ENCODE results near the gene SPOCK2.

Gene SPOCK2

GRCh38 chr10:72080042-72080975 is 8.0 kb downstream of the SPOCK2 start:
- Histone ChIP-seq H3K36me3 (ENCODE audit: control insufficient read depth in 2 of 2, insufficient read depth in 2 of 2, low read length in 2 of 2) (no peaks in the 10 kb centered on the region), H3K9me3 (ENCODE audit: control insufficient read depth in 2 of 2, low read length in 2 of 2) (no peaks in the 10 kb centered on the region), H3K4me1 (ENCODE audit: control insufficient read depth, insufficient read depth, low read length) (no peaks in the 10 kb centered on the region), H3K4me3 (ENCODE audit: low read length in 2 of 2) (no peak overlapping the region), H3K27me3 (ENCODE audit: control insufficient read depth in 1 of 2, insufficient read depth in 2 of 2, low read length in 2 of 2) (no peaks in the 10 kb centered on the region), H3K9ac (ENCODE audit: low read length in 2 of 2) (no peak overlapping the region), H3K27ac (ENCODE audit: low read length) (no peak overlapping the region)

- Histone ChIP-seq H3K27ac (ENCODE audit: low read length) (no peak overlapping the region), H3K9ac (ENCODE audit: low read length in 2 of 2) (no peak overlapping the region), H3K27me3 (ENCODE audit: control insufficient read depth in 1 of 2, insufficient read depth in 2 of 2, low read length in 2 of 2) (no peaks in the 10 kb centered on the region), H3K36me3 (ENCODE audit: control insufficient read depth in 2 of 2, insufficient read depth in 2 of 2, low read length in 2 of 2) (no peaks in the 10 kb centered on the region), H3K4me3 (ENCODE audit: low read length in 2 of 2) (no peak overlapping the region), H3K4me1 (ENCODE audit: control insufficient read depth, insufficient read depth, low read length) (no peaks in the 10 kb centered on the region), H3K9me3 (ENCODE audit: control insufficient read depth in 2 of 2, low read length in 2 of 2) (no peaks in the 10 kb centered on the region)
Measured at GRCh38 chr10:72079356-72079755, 9.0 kb downstream of the SPOCK2 start.

GRCh38 chr10:72077275-72077990 is 10.9 kb downstream of the SPOCK2 start:
- Histone ChIP-seq H3K36me3 (ENCODE audit: control insufficient read depth in 2 of 2, insufficient read depth in 2 of 2, low read length in 2 of 2) (no peaks in the 10 kb centered on the region), H3K4me3 (ENCODE audit: low read length in 2 of 2) (no peak overlapping the region), H3K27me3 (ENCODE audit: control insufficient read depth in 1 of 2, insufficient read depth in 2 of 2, low read length in 2 of 2) (no peaks in the 10 kb centered on the region), H3K9me3 (ENCODE audit: control insufficient read depth in 2 of 2, low read length in 2 of 2) (no peaks in the 10 kb centered on the region), H3K4me1 (ENCODE audit: control insufficient read depth, insufficient read depth, low read length) (no peaks in the 10 kb centered on the region), H3K9ac (ENCODE audit: low read length in 2 of 2) (no peak overlapping the region), H3K27ac (ENCODE audit: low read length) (no peak overlapping the region)

- H3K36me3 ChIP-seq (ENCODE audit: control insufficient read depth in 2 of 2, insufficient read depth in 2 of 2, low read length in 2 of 2), result no peaks in the 10 kb centered on the region
- no peaks in the 10 kb centered on the region for H3K4me1 ChIP-seq (ENCODE audit: control insufficient read depth, insufficient read depth, low read length)
- no peak overlapping the region for H3K27ac ChIP-seq (ENCODE audit: low read length)
- H3K4me3 ChIP-seq (ENCODE audit: low read length in 2 of 2), result no peak overlapping the region
- H3K9me3 ChIP-seq (ENCODE audit: control insufficient read depth in 2 of 2, low read length in 2 of 2), result no peaks in the 10 kb centered on the region
- no peak overlapping the region for H3K9ac ChIP-seq (ENCODE audit: low read length in 2 of 2)
- H3K27me3 ChIP-seq (ENCODE audit: control insufficient read depth in 1 of 2, insufficient read depth in 2 of 2, low read length in 2 of 2), result no peaks in the 10 kb centered on the region
Measured at GRCh38 chr10:72076756-72077155, 11.6 kb downstream of the SPOCK2 start.

GRCh38 chr10:72075376-72076115 is 12.8 kb downstream of the SPOCK2 start:
- H3K9ac ChIP-seq (ENCODE audit: low read length in 2 of 2), result no peak overlapping the region
- no peaks in the 10 kb centered on the region for H3K4me1 ChIP-seq (ENCODE audit: control insufficient read depth, insufficient read depth, low read length)
- no peaks in the 10 kb centered on the region for H3K27me3 ChIP-seq (ENCODE audit: control insufficient read depth in 1 of 2, insufficient read depth in 2 of 2, low read length in 2 of 2)
- H3K27ac ChIP-seq (ENCODE audit: low read length), result no peak overlapping the region
- no peaks in the 10 kb centered on the region for H3K36me3 ChIP-seq (ENCODE audit: control insufficient read depth in 2 of 2, insufficient read depth in 2 of 2, low read length in 2 of 2)
- H3K9me3 ChIP-seq (ENCODE audit: control insufficient read depth in 2 of 2, low read length in 2 of 2), result no peaks in the 10 kb centered on the region
- H3K4me3 ChIP-seq (ENCODE audit: low read length in 2 of 2), result no peak overlapping the region

- Histone ChIP-seq H3K4me3 (ENCODE audit: low read length in 2 of 2) (no peak overlapping the region), H3K9ac (ENCODE audit: low read length in 2 of 2) (no peak overlapping the region), H3K4me1 (ENCODE audit: control insufficient read depth, insufficient read depth, low read length) (no peaks in the 10 kb centered on the region), H3K36me3 (ENCODE audit: control insufficient read depth in 2 of 2, insufficient read depth in 2 of 2, low read length in 2 of 2) (no peaks in the 10 kb centered on the region), H3K9me3 (ENCODE audit: control insufficient read depth in 2 of 2, low read length in 2 of 2) (no peaks in the 10 kb centered on the region), H3K27ac (ENCODE audit: low read length) (no peak overlapping the region), H3K27me3 (ENCODE audit: control insufficient read depth in 1 of 2, insufficient read depth in 2 of 2, low read length in 2 of 2) (no peaks in the 10 kb centered on the region)
Measured at GRCh38 chr10:72074574-72075375, 13.6 kb downstream of the SPOCK2 start.

- Histone ChIP-seq H3K27me3 (ENCODE audit: control insufficient read depth in 1 of 2, insufficient read depth in 2 of 2, low read length in 2 of 2) (no peaks in the 10 kb centered on the region), H3K9me3 (ENCODE audit: control insufficient read depth in 2 of 2, low read length in 2 of 2) (no peaks in the 10 kb centered on the region), H3K27ac (ENCODE audit: low read length) (no peak overlapping the region), H3K9ac (ENCODE audit: low read length in 2 of 2) (no peak overlapping the region), H3K4me1 (ENCODE audit: control insufficient read depth, insufficient read depth, low read length) (no peaks in the 10 kb centered on the region), H3K36me3 (ENCODE audit: control insufficient read depth in 2 of 2, insufficient read depth in 2 of 2, low read length in 2 of 2) (no peaks in the 10 kb centered on the region), H3K4me3 (ENCODE audit: low read length in 2 of 2) (no peak overlapping the region)
Measured at GRCh38 chr10:72073708-72074573, 14.4 kb downstream of the SPOCK2 start.

- H3K27me3 ChIP-seq (ENCODE audit: control insufficient read depth in 1 of 2, insufficient read depth in 2 of 2, low read length in 2 of 2), result no peaks in the 10 kb centered on the region
- H3K9me3 ChIP-seq (ENCODE audit: control insufficient read depth in 2 of 2, low read length in 2 of 2), result no peaks in the 10 kb centered on the region
- no peaks in the 10 kb centered on the region for H3K36me3 ChIP-seq (ENCODE audit: control insufficient read depth in 2 of 2, insufficient read depth in 2 of 2, low read length in 2 of 2)
- no peak overlapping the region for H3K4me3 ChIP-seq (ENCODE audit: low read length in 2 of 2)
- H3K4me1 ChIP-seq (ENCODE audit: control insufficient read depth, insufficient read depth, low read length), result peaks cover 5% of the 10 kb centered on the region
- H3K9ac ChIP-seq (ENCODE audit: low read length in 2 of 2), result no peak overlapping the region
- no peak overlapping the region for H3K27ac ChIP-seq (ENCODE audit: low read length)
Measured at GRCh38 chr10:72072639-72073038, 15.7 kb downstream of the SPOCK2 start.

GRCh38 chr10:72072046-72072445 is 16.3 kb downstream of the SPOCK2 start:
- Histone ChIP-seq H3K9me3 (ENCODE audit: control insufficient read depth in 2 of 2, low read length in 2 of 2) (no peaks in the 10 kb centered on the region), H3K36me3 (ENCODE audit: control insufficient read depth in 2 of 2, insufficient read depth in 2 of 2, low read length in 2 of 2) (no peaks in the 10 kb centered on the region), H3K4me1 (ENCODE audit: control insufficient read depth, insufficient read depth, low read length) (peaks cover 8% of the 10 kb centered on the region), H3K27ac (ENCODE audit: low read length) (no peak overlapping the region), H3K9ac (ENCODE audit: low read length in 2 of 2) (no peak overlapping the region), H3K27me3 (ENCODE audit: control insufficient read depth in 1 of 2, insufficient read depth in 2 of 2, low read length in 2 of 2) (no peaks in the 10 kb centered on the region), H3K4me3 (ENCODE audit: low read length in 2 of 2) (no peak overlapping the region)
